ENCODE measurements around the gene GRN. TPM values are rescaled to one million over a fixed set of nuclear protein-coding genes. Genes with fewer than 3 reads are reported as not detected.

The GRN gene
- total and polyA plus RNA-seq, 9 of the 15 experiments (the other 6 are each of a cell fraction or from before 2014, with no cell fraction given) = 5.4 to 75.3 (median 20.7) TPM

DNA sequence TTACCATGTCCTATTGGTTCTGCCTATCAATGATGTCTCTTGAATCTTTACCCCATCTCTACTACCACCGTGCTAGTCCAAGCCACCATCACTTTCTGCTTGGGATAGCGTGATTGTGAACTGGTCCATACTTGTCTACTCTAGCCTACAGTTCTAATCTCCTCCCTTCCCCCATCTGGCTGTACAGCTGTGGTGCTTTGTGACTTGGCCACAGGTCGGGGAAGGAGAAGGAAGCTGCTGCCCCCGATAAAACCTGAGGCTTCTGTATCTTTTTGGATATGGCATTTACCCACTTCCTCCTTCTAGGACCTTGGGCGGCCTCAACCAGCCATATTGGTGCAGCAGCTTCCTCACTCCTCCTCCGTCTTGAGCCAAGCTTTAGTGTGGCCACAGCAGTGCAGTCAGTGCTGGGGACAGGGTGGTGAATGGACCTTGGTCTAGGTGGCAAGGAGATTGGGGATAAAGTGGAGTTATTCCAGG, 44.7 kb downstream of the GRN start (continued):
- TF ChIP-seq BRCA1 (IDR thresholded peaks at IDR 0.05) (no peak), BRCA1 (CRISPR knock-in tag; IDR thresholded peaks at IDR 0.05) (no peak), HNRNPK (IDR thresholded peaks at IDR 0.05; ENCODE audit: low read depth, low read length, poor library complexity, severe bottlenecking) (no peak), TAF7 (tag; IDR thresholded peaks at IDR 0.05) (no peak), SMARCB1 (IDR thresholded peaks at IDR 0.05; ENCODE audit: insufficient read length, low read depth) (no peak), ZNF41 (CRISPR knock-in tag; conservative IDR thresholded peaks at IDR 0.05) (no peak), MYC (IDR thresholded peaks at IDR 0.05; ENCODE audit: low read depth, low read length) (no peak; the same call in 1 of the 2 replicates), MYC (CRISPR knock-in tag; IDR thresholded peaks at IDR 0.05; ENCODE audit: borderline replicate concordance, low read depth) (no peak), TSC22D4 (tag; IDR thresholded peaks at IDR 0.05) (no peak), ARNT (IDR thresholded peaks at IDR 0.05) (peak; percentile 54 to 80; a peak in 3 of 4 replicates), POU5F1 (IDR thresholded peaks at IDR 0.05; ENCODE audit: borderline replicate concordance, low read depth, low read length, partially characterized antibody) (no peak), ZSCAN29 (IDR thresholded peaks at IDR 0.05) (no peak), DIDO1 (tag; IDR thresholded peaks at IDR 0.05; ENCODE audit: low read depth) (no peak), CBFA2T3 (IDR thresholded peaks at IDR 0.05) (peak; percentile 95), ERF (CRISPR knock-in tag; IDR thresholded peaks at IDR 0.05) (no peak), SRF (CRISPR knock-in tag; IDR thresholded peaks at IDR 0.05) (0 out of 4 replicates have a peak, but pooled peaks of 1 of the 2 experiments have one; percentile 24), TFAM (CRISPR knock-in tag; conservative IDR thresholded peaks at IDR 0.05) (no peak)
- TF ChIP-seq, protein P1, sequence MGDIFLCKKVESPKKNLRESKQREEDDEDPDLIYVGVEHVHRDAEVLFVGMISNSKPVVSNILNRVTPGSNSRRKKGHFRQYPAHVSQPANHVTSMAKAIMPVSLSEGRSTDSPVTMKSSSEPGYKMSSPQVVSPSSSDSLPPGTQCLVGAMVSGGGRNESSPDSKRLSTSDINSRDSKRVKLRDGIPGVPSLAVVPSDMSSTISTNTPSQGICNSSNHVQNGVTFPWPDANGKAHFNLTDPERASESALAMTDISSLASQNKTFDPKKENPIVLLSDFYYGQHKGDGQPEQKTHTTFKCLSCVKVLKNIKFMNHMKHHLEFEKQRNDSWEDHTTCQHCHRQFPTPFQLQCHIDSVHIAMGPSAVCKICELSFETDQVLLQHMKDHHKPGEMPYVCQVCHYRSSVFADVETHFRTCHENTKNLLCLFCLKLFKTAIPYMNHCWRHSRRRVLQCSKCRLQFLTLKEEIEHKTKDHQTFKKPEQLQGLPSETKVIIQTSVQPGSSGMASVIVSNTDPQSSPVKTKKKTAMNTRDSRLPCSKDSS (IDR thresholded peaks at IDR 0.05; ENCODE audit: low read depth, partially characterized antibody) = no peak
- TF ChIP-seq, protein P2, sequence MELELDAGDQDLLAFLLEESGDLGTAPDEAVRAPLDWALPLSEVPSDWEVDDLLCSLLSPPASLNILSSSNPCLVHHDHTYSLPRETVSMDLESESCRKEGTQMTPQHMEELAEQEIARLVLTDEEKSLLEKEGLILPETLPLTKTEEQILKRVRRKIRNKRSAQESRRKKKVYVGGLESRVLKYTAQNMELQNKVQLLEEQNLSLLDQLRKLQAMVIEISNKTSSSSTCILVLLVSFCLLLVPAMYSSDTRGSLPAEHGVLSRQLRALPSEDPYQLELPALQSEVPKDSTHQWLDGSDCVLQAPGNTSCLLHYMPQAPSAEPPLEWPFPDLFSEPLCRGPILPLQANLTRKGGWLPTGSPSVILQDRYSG (tag; conservative IDR thresholded peaks at IDR 0.05; ENCODE audit: low read depth) = peak; percentile 79; the same call in 1 of the 2 replicates
- TF ChIP-seq, protein P3, sequence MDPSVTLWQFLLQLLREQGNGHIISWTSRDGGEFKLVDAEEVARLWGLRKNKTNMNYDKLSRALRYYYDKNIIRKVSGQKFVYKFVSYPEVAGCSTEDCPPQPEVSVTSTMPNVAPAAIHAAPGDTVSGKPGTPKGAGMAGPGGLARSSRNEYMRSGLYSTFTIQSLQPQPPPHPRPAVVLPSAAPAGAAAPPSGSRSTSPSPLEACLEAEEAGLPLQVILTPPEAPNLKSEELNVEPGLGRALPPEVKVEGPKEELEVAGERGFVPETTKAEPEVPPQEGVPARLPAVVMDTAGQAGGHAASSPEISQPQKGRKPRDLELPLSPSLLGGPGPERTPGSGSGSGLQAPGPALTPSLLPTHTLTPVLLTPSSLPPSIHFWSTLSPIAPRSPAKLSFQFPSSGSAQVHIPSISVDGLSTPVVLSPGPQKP (CRISPR knock-in tag; IDR thresholded peaks at IDR 0.05) = no peak
- TF ChIP-seq, protein P4, sequence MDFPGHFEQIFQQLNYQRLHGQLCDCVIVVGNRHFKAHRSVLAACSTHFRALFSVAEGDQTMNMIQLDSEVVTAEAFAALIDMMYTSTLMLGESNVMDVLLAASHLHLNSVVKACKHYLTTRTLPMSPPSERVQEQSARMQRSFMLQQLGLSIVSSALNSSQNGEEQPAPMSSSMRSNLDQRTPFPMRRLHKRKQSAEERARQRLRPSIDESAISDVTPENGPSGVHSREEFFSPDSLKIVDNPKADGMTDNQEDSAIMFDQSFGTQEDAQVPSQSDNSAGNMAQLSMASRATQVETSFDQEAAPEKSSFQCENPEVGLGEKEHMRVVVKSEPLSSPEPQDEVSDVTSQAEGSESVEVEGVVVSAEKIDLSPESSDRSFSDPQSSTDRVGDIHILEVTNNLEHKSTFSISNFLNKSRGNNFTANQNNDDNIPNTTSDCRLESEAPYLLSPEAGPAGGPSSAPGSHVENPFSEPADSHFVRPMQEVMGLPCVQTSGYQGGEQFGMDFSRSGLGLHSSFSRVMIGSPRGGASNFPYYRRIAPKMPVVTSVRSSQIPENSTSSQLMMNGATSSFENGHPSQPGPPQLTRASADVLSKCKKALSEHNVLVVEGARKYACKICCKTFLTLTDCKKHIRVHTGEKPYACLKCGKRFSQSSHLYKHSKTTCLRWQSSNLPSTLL (IDR thresholded peaks at IDR 0.05) = no peak
- TF ChIP-seq, protein P5, sequence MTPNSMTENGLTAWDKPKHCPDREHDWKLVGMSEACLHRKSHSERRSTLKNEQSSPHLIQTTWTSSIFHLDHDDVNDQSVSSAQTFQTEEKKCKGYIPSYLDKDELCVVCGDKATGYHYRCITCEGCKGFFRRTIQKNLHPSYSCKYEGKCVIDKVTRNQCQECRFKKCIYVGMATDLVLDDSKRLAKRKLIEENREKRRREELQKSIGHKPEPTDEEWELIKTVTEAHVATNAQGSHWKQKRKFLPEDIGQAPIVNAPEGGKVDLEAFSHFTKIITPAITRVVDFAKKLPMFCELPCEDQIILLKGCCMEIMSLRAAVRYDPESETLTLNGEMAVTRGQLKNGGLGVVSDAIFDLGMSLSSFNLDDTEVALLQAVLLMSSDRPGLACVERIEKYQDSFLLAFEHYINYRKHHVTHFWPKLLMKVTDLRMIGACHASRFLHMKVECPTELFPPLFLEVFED (CRISPR knock-in tag; conservative IDR thresholded peaks at IDR 0.05) = no peak

All from K562 (cell line).